HG02840 (cell line): ENCODE measurements around the gene GPT2.
A peak's percentile ranks its signal among the peaks of the same experiment; 100 is the strongest.

Source experiments
- ATAC-seq: cut with Tn5 transposase; IDR thresholded peaks from one replicate; pipeline ENCODE4 v1.9.1; 2021; ENCODE audit warnings: mild to moderate bottlenecking, moderate library complexity, moderate number of reproducible peaks; ENCODE audit not compliant: unreplicated experiment, low FRiP score

Gene GPT2

DNA sequence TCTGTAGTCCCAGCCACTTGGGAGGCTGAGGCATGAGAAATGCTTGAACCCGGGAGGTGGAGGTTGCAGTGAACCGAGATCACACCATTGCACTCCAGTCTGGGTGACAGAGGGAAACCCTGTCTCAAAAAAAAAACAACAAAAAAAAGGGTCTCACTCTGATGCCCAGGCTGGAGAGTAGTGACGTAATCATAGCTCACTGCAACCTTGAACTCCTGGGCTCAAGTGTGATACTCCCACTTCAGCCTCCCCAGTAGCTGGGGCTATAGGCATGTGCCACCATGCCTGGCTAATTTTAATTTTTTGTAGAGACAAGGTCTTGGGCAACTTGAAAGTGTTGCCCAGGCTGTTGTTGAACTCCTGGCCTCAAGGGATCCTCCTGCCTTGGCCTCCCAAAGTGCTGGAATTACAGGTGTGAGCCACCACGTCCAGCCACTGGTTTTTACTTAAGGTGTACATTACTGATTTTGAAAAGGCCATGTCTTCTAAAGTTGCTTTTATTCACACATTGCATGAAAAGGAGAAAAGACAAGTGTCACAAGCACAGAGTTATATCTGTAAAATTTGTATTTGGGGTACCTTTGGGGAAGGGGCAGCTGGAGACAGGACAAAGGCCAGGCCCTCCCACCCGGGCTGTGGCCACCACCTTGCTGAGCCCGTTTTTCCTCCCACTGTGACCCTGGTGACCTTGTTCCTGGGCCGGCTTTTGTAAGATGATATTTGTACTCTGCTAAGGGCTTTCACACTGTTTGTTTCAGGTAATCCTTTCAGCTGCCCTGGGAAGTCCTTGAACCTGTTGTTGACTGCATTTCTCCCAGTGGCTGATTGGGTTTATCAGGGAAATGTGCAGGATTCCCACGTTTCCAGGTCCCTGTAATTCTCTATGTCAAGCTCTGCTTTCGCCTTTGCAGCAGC is 11.5 kb downstream of the GPT2 start:
- no peak for ATAC-seq

DNA sequence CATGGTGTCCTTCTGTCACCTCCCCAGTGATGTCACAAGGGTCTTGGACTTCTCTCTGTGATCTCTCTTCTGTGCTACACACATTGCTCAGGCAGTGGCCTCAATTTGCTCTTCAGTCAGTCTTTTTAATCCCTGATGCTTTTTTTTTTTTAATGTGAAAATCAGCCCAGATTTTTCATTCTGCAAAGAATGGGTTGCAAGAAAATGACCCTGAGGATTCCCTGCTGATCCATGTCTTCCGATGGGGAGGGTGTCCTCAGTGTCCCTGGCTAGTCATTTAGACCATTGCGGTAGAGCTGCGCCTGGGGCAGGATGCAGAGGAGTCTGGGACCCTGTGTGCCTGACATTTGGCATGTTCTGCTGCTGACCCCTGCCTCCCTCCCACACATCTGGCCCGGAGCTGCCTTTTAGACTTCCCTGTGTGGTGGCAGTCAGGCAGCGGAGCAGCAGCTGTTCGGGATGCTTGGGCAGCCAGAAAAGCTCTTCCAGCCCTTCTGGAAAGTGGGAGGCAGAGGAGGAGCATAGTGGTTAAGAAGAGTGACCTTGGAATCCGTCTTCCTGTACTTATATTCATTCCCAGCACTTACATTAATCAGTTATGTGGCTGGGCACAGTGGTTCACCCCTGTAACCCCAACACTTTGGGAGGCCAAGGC is 12.3 kb downstream of the GPT2 start:
- ATAC-seq: no peak

DNA sequence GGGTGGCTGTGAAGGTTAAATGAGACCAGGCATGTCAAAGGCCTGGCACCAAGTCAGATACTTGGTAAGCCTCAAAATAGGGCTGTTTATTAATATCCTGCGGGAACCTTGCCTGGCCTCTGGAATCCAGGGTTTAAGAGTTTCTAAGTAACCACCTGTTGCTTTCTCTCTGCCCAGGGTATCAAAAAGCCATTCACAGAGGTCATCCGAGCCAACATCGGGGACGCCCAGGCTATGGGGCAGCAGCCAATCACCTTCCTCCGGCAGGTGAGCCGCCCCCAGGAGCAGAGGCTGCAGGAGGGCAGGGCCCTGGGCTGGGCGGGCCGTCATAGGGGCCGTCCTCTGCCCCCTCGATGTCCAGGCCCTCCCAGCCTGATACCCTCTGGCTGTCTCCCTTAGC is 13.3 kb downstream of the GPT2 start:
- no peak for ATAC-seq

DNA sequence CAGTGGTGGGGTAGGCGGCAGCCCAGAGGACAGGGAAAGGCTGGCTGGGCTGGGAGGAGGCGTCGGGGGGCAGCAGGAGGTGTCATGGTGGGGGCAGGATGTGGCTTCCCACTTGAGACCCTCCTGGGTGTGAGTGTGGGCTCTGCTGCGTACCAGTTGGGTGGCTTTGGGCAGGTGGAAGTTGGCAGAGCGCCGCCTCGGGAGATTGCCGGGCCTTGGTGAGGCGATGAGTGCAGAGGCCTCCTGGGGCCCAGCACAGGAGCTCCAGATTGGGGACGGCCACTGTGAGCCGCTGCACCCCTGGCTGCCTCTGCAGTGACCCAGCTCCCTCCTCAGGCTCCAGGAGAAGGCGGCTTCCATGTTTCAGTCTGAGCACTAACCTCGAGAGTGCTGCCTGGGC is 13.8 kb downstream of the GPT2 start:
- ATAC-seq: no peak

DNA sequence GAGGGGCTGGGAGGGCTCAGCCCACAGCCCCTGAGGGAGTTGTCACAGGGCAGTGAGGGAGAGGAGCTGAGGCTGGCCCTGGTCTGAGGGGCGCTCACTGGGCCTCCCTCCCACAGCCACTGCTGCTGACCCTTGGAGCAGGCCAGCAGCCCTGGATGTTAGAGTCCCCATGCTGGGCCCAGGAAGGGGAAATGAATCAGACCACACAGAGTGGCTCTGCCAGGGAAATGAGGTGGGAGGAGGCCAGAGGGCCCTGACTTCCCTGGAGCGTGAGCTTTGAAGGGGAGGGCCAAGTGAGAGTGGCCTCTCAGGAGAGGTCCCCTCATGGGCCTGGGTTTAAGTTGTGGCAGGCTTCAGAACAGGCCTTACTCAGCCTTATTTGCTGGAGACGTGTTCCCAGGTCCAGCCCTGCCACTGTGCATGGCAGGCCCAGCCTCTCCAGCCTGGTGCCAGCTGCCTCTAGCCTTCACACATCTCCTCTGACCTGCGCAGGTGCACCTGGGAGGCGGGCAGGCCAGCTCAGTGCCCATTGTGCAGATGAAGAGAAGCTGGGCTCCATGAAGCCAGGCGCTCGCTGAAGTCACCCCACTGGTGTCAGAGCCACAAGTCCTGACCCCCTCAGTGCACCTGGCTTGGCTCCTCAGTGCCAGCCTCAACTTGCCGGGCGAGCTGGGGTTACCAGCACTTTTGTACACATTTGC is 15.4 kb downstream of the GPT2 start:
- ATAC-seq: no peak

DNA sequence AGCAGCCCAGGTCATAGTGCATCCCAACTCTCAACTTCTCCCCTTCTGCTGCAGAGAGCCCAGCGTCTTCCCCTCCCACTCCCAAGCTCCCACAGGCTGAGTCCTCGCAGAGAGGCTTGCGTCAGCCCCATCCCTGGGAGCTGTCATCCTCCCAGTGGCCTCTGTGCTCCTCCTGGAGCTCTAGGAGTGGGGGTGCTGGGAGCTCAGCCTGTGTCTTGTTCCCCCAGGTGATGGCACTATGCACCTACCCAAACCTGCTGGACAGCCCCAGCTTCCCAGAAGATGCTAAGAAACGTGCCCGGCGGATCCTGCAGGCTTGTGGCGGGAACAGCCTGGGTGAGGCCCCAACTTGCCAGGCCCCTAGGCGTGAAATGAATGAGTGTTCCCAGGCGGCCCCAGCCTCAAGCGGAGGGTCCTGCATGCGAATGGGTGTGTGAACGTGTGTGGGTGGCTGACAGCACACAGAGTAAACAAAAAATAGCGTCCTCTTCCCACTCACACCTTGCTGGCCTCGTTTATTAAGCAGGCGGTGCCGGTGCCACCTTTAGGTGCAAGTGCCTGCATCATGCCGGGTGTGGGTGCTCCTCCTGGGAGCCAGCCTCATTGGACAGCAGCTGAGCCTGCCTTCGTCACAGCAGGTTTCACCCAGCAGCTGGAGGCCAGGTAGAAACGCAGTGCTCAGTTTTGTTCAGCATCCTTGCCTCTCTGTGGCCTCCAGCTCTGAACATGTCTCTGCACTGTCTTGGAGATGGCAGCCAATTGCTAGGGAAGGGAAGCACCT is 16.5 kb downstream of the GPT2 start:
- no peak for ATAC-seq

DNA sequence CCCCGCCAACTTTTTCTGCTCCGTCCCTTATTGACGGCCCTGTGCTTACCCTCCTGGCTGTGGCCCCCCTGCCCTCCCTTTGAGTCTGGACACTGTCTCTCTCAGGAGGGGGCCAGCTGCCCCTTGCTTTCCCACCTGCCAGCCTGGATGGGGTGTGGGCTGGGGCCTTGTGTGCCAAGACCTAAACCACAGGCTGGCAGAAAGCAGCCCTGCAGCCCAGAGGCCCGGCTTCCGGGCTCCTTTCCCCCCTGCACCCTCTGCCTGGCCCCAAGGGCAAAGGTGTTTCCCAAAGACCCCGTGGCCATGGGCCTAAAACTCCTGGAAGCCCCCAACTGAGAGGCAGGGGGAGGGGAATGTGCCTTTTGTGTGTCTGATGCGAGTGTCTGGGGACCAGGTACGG is 17.5 kb downstream of the GPT2 start:
- no peak for ATAC-seq

DNA sequence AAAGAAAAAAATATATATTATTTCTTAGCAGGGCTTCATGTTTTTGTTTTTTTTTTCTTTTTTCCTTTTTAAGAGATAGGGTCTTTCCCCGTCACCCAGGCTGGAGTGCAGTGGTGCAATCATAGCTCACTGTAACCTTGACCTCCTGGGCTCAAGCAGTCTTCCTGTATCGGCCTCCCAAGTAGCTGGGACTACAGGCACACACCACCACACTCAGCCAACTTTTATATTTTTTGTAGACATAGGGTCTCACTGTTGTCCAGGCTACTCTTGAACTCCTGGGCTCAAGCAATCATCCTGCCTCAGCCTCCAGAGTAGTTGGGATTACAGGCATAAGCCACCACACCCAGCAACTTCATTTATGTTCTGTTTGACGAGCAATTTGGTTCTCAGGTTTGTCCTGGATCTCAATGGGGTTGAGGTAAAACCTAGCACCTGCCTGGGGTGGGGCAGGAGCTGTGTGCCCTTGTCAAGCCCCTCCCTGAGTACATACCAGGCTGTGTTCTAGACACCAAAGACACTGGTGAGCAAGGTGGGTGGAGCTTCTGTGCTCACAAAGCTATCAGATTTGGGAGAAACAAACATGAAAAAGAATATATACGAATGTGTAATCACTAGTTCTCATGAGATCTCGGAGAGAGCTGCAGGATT is 19.2 kb downstream of the GPT2 start:
- ATAC-seq: no peak

DNA sequence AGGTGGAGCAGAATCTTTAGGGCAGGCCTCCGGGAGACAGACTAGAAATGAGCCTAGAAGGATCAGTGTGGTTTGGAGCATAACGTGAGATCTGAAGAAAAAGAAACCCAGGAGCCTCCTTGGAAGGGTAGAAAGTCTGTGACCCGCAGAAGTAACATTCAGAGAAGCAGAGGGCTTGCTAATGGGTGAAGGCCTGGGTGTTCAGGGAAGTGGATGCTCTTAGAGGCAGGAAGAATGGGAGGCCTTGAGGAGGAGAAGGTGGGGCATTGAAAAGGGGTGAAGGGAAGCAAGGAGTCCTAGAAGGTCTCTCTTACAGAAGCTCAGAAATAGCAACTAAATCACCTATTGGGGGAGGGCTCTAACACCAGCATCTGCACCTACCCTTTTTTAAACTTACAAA is 20.3 kb downstream of the GPT2 start:
- no peak for ATAC-seq

DNA sequence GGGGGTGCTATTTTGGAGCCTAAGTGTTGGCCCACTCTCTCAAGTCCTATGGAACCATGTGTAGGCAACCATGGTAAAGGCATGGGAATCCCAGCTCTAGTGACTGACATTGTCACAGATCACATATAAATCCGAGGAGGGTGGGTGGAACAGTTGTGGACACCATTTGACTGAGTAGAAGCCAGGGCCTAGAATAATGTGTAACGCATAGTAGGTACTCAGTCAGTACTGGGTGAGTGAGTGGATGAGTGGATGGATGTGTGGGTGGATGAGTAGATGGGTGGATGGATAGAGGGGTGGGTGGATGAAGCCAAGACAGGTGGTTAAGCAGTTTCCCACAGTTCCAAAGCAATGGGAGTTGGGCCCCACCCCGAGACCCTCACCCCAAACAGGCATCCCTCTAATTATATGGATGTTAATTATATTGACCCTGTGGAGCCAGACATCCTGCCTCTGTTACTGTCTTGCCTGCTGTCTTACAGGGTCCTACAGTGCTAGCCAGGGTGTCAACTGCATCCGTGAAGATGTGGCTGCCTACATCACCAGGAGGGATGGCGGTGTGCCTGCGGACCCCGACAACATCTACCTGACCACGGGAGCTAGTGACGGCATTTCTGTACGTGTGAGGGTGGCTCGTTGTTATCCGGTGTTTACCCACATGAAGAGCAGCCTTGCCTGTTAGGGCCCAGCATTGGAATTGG is 22.3 kb downstream of the GPT2 start:
- no peak for ATAC-seq

DNA sequence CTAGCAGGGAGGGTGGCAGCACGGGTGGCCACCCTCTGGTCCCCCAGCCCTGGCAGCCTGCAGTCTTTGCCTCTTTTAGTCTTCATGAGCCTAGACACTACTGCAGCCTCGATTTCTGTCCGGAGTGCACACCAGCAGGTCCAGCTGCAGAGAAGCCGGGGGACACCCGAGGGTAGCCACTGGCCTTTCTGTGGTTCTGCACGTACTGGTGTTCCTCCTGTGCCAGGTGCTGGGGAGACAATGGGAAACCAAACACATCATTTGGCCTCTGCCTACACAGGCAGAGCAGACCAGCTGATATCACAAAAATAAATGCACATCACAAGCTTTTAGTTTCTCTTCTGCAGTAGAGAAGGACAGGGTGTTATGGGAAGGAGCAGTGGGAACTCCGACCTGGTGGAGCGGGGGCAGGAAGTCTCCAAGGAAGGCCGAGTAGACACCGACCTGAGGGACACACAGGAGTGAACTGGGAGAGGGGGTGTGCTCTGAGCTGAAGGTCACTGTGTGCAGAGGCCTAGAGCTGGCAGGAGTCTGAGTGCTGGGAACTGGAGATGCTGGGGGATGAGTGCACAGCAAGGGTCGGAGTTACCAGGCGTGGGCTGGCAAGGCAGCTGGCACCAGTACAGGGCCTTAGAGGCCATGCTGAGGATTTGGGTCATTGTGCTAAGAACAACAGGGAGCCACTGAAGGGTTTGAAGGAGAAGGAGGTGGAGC is 23.1 kb downstream of the GPT2 start:
- ATAC-seq: no peak

DNA sequence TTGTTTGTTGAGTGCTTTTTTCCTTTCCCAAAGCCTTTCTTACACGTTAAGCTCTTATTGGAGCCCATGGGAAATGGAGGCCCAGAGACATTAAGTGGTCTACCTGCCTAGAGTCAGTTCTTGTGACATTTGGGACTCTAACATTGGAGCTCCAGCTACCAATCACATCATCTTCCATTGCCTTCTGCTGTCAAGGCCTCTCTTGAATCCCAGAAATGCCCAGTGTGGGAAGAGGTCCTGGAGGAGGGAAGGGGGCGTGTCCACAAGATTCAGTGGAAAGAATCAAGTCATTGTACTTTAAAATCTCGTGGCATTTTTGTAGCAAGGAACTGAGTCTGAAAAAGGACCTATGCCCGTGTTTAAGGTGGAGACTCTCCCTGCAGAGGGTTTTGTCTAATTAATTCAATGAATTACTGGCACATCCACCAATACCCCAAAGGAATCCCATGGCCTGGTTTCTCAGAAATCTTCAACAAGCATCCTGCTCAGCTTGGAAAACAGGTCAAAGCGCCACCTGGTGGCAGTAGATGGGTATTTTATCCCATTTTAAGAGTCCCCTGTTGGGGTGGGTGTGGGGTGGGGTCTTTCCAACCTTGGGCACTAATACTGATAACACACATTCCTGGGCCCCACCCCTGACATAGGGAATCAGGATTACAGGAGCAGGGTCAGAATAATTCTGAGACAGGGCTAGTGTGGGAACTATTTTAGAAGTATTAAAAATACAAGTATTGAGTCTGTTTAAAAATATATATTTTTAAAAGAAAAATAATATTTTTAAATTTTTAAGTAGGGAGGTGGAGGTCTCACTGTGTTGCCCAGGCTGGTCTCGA is 24.6 kb downstream of the GPT2 start:
- ATAC-seq: no peak

DNA sequence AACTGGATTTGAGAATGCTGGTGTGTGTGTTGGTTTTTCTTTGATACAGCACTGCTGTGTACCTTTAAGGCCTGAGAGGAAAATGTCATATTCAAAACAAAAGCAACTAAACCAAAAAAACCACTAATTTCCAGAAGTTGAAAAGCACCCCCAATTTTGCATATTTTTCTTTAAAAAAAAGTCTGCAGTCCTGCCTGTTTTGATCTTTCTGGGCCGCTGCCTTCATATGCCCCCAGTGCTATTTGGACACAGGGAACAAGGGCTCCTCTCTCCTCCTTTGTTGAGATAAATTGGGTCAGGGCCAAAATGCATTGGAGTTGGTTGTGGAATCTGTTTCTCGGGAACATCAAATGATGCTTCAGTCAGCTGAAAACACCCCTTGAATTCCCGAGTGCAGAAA is 26.9 kb downstream of the GPT2 start:
- peak; percentile 57 for ATAC-seq

DNA sequence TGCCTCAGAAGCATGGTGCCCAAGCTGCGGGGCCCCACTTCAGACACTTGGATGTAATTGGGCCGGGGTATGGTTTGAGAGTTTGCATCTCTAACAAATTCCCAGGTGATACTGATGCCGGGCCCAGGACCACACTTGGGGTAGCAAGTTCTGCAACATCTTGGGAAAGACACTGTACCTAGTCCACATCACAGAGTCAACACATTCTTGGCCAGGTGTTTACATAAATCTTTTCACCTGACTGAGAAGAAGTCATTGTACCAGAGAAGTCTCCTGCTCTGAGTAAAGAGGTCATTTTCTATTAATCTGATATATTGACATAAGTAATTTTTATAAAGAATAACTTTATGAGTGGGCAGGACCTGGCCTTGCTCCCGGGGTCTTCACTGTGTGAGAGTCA is 27.5 kb downstream of the GPT2 start:
- ATAC-seq: no peak

DNA sequence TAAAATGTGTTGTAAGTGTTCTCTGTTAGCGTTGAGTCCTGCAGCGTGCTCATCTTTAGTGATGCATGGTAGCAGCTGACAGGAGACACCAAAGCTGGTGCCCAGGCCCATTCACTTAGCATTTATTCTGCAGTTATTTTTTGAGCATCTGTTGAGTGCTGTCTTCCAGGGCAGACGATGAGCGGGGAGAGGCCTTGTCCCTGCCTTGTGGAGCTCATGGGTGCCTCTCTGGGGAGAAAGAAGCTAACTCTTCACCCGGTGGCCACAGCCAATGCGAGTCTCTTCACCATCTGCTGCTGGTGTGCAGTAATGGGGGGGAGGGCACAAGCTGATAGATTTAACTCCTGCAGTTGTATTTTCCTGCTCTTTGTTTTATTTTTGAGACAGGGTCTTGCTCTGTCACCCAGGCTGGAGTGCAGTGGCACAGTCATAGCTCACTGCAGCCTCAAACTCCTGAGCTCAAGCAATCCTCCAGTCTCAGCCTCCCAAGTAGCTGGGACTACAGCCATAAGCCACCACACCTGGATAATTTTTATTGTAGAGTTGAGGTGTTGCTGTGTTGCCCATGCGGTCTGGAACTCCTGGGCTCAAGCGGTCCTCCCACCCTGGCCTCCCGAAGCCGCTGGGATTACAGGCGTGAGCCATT is 30.5 kb downstream of the GPT2 start:
- ATAC-seq: no peak

DNA sequence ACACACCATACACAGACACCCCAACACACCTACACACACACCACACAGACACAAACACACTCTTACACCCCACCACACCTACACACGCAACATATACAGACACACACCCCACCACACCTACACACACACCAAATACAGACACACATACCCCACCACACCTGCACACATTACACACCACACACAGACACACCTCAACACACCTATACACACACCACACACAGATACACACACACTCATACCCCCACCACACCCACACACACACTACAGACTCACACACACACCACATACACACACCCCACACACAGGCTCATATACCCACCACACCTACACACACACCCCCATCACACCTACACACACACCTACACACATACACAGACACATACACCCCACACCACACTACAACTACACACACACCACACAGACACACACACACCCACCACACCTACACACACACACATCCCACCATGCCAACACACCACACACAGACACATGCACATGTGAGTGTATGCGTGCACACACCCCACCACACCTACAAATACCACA is 31.4 kb downstream of the GPT2 start:
- no peak for ATAC-seq

DNA sequence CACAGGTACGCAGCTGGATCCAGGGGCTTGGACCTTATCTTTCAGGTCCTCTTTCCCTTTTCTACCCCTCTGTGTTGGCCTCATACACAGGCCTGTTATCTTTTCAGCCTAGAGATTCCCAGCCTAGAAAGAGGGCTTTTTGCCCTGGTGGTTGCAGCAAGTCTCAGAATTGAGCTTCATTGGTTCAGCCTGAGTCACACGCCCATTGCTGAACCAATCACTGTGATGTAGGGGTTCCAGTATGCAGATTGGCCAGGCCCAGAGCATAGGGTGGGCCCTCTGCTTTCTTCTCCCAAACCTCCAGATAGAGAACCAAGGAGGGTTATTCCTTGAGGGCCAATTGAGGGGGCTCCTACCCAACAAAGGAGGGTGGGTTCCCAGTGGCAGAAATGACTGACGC is 32.8 kb downstream of the GPT2 start:
- no peak for ATAC-seq
